Right atrium auricular region (tissue), 2 donors: Measurements from ENCODE around the gene CDK18. TPM values are rescaled to one million over a fixed set of nuclear protein-coding genes. Genes with fewer than 3 reads are reported as not detected.

ENCODE experiments used
- DNase-seq: peaks from one replicate; pipeline ENCODE4 v3.0.0-alpha.2; 2019; ENCODE audit warnings: low spot score
- H3K27ac ChIP-seq, 2 donors: fragments of 200-600 bp; sonication (generic); 1 replicate in 1 of 2; 2 replicates in 1 of 2; pipeline ENCODE4 v1.5.1; 2016 to 2019
- H3K27me3 ChIP-seq, 2 donors: fragments of 200-600 bp; sonication (generic); one replicate each; pipeline versions ENCODE4 v1.5.1 to v1.6.0; 2017 to 2019
- H3K36me3 ChIP-seq: fragments of 200-600 bp; sonication (generic); one replicate; pipeline ENCODE4 v1.5.1; 2016
- H3K4me1 ChIP-seq, 2 donors: fragments of 200-600 bp; sonication (generic); one replicate each; pipeline versions ENCODE4 v1.5.1 to v1.6.0; 2017 to 2019
- H3K4me3 ChIP-seq, 2 donors: fragments of 200-600 bp; sonication (generic); 1 replicate in 1 of 2; 2 replicates in 1 of 2; pipeline ENCODE4 v1.5.1; 2017 to 2019; ENCODE audit warnings: mild to moderate bottlenecking in 1 of 2, moderate library complexity in 1 of 2
- H3K9me3 ChIP-seq, 2 donors: fragments of 200-600 bp; sonication (generic); one replicate each; pipeline ENCODE4 v1.5.1; 2019
- CTCF ChIP-seq, 2 donors: fragments of 200-600 bp; sonication (generic); IDR thresholded peaks; one replicate each; pipeline ENCODE4 v1.5.1; 2019; ENCODE audit warnings: antibody characterized with exemption in 2 of 2
- total RNA-seq, 2 donors: library from RNA; depleted of rRNA; stranded (reverse); fragments of >200 nt; gene quantifications; one replicate each; pipeline ENCODE4 v1.1.0, GENCODE V29; 2016

CDK18 gene
- total RNA-seq, 2 donors from 2014 or later: 85.6 to 116 TPM

GRCh38 chr1:205484985-205485967, 19.2 kb upstream of the CDK18 start:
- Histone ChIP-seq H3K36me3 (no peaks in the 10 kb centered on the region), H3K4me1 (peaks cover 0 to 3% of the 10 kb centered on the region in 2 donors), H3K27ac (no peak overlapping the region), H3K9me3 (no peaks in the 10 kb centered on the region), H3K27me3 (no peaks in the 10 kb centered on the region), H3K4me3 (no peak overlapping the region)
- DNase-seq: no peak
- peak; percentile 95 to 98 for TF ChIP-seq CTCF (IDR thresholded peaks at IDR 0.05)

GRCh38 chr1:205486258-205486657, 18.2 kb upstream of the CDK18 start:
- Histone ChIP-seq H3K36me3 (no peaks in the 10 kb centered on the region), H3K4me3 (no peak overlapping the region), H3K27ac (no peak overlapping the region), H3K27me3 (no peaks in the 10 kb centered on the region), H3K9me3 (no peaks in the 10 kb centered on the region), H3K4me1 (peaks cover 0 to 4% of the 10 kb centered on the region in 2 donors)
- no peak for DNase-seq
- no peak for TF ChIP-seq CTCF (IDR thresholded peaks at IDR 0.05)

GRCh38 chr1:205488074-205488723, 16.3 kb upstream of the CDK18 start:
- no peaks in the 10 kb centered on the region for H3K36me3 ChIP-seq
- no peaks in the 10 kb centered on the region for H3K27me3 ChIP-seq
- no peaks in the 10 kb centered on the region for H3K9me3 ChIP-seq
- no peak for DNase-seq
- peaks cover 0 to 23% of the 10 kb centered on the region in 2 donors for H3K4me1 ChIP-seq
- no peak overlapping the region for H3K27ac ChIP-seq
- no peak overlapping the region for H3K4me3 ChIP-seq
- TF ChIP-seq CTCF (IDR thresholded peaks at IDR 0.05): peak; percentile 69 to 93

DNA sequence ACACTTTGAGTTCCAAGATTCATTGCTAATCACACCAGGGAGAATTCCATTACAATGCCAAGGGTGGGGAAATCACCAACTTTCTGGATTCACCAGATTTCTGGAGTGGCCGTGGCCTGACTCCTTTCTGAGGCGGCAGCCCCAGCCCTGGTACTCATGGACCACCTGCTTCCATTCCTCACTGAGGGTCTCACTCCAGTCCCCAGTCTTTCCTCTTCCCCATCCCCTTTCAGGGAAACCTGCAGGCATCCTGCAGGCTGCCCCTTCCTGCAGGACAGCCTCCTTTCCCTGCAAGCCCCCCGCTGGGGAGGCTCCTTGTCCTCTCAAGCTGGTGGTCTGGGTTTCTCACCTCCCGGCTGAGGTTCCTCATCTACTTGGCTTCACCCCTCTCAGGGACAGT, 12.7 kb upstream of the CDK18 start:
- TF ChIP-seq CTCF (IDR thresholded peaks at IDR 0.05): no peak
- no peaks in the 10 kb centered on the region for H3K9me3 ChIP-seq
- no peak for DNase-seq

GRCh38 chr1:205492201-205492667, 12.2 kb upstream of the CDK18 start:
- Histone ChIP-seq H3K36me3 (no peaks in the 10 kb centered on the region), H3K4me1 (peaks cover 0 to 41% of the 10 kb centered on the region in 2 donors), H3K4me3 (no peak overlapping the region), H3K27me3 (no peaks in the 10 kb centered on the region), H3K27ac (peak overlapping the region; percentile 77 to 87), H3K9me3 (no peaks in the 10 kb centered on the region)
- TF ChIP-seq CTCF (IDR thresholded peaks at IDR 0.05): no peak
- no peak for DNase-seq

More for the DNA sequence above, 12.7 kb upstream of the CDK18 start:
- Histone ChIP-seq H3K4me3 (no peak overlapping the region), H3K27me3 (no peaks in the 10 kb centered on the region), H3K36me3 (no peaks in the 10 kb centered on the region), H3K27ac (no peak overlapping the region), H3K4me1 (peaks cover 0 to 40% of the 10 kb centered on the region in 2 donors)
